ENCODE results near the gene CFAP161.

The CFAP161 gene

GRCh38 chr15:81161160-81161673 is 27.1 kb downstream of the CFAP161 start:
- H4K20me1 ChIP-seq (ENCODE audit: control insufficient read depth, insufficient read depth, low read depth, low read length) = no peaks in the 10 kb centered on the region
- no peaks in the 10 kb centered on the region for H3K9me2 ChIP-seq (replicated peaks; ENCODE audit: control insufficient read depth, low read length)
- H3K79me2 ChIP-seq (ENCODE audit: control insufficient read depth, low read length) = no peaks in the 10 kb centered on the region
- no peak overlapping the region for H3K4me3 ChIP-seq (ENCODE audit: low read length)
- peaks cover 11% of the 10 kb centered on the region; the same call in 1 of the 2 replicates for H3K27me3 ChIP-seq (ENCODE audit: control insufficient read depth, low read length)
- H3K4me2 ChIP-seq (ENCODE audit: low read length) = no peak overlapping the region
- H3K27ac ChIP-seq (ENCODE audit: low read depth, low read length) = no peak overlapping the region
- H3K9me3 ChIP-seq (ENCODE audit: control insufficient read depth, insufficient read depth, low read length) = no peaks in the 10 kb centered on the region
- no peaks in the 10 kb centered on the region for H3K4me1 ChIP-seq (ENCODE audit: control insufficient read depth, low read length)
- H3K36me3 ChIP-seq (ENCODE audit: control insufficient read depth, low read length) = no peaks in the 10 kb centered on the region
- TF ChIP-seq, protein P1, sequence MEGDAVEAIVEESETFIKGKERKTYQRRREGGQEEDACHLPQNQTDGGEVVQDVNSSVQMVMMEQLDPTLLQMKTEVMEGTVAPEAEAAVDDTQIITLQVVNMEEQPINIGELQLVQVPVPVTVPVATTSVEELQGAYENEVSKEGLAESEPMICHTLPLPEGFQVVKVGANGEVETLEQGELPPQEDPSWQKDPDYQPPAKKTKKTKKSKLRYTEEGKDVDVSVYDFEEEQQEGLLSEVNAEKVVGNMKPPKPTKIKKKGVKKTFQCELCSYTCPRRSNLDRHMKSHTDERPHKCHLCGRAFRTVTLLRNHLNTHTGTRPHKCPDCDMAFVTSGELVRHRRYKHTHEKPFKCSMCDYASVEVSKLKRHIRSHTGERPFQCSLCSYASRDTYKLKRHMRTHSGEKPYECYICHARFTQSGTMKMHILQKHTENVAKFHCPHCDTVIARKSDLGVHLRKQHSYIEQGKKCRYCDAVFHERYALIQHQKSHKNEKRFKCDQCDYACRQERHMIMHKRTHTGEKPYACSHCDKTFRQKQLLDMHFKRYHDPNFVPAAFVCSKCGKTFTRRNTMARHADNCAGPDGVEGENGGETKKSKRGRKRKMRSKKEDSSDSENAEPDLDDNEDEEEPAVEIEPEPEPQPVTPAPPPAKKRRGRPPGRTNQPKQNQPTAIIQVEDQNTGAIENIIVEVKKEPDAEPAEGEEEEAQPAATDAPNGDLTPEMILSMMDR (IDR thresholded peaks at IDR 0.05; ENCODE audit: low read depth, low read length, poor library complexity, severe bottlenecking) = no peak
- TF ChIP-seq EZH2phosphoT487 (IDR thresholded peaks at IDR 0.05; ENCODE audit: borderline replicate concordance, low read length) = no peak
- H3F3A ChIP-seq (ENCODE audit: control insufficient read depth, insufficient read depth) = no peaks in the 10 kb centered on the region

- H3K27me3 ChIP-seq (ENCODE audit: control insufficient read depth, low read length) = peaks cover 8% of the 10 kb centered on the region; the same call in 1 of the 2 replicates
- H4K20me1 ChIP-seq (ENCODE audit: control insufficient read depth, insufficient read depth, low read depth, low read length) = no peaks in the 10 kb centered on the region
- H3K79me2 ChIP-seq (ENCODE audit: control insufficient read depth, low read length) = no peaks in the 10 kb centered on the region
- H3K36me3 ChIP-seq (ENCODE audit: control insufficient read depth, low read length) = no peaks in the 10 kb centered on the region
- no peaks in the 10 kb centered on the region for H3K4me1 ChIP-seq (ENCODE audit: control insufficient read depth, low read length)
- TF ChIP-seq, protein P1 (IDR thresholded peaks at IDR 0.05; ENCODE audit: low read depth, low read length, poor library complexity, severe bottlenecking) = no peak
- no peak for TF ChIP-seq EZH2phosphoT487 (IDR thresholded peaks at IDR 0.05; ENCODE audit: borderline replicate concordance, low read length)
- H3F3A ChIP-seq (ENCODE audit: control insufficient read depth, insufficient read depth) = no peaks in the 10 kb centered on the region
- H3K9me2 ChIP-seq (replicated peaks; ENCODE audit: control insufficient read depth, low read length) = no peaks in the 10 kb centered on the region
- no peaks in the 10 kb centered on the region for H3K9me3 ChIP-seq (ENCODE audit: control insufficient read depth, insufficient read depth, low read length)
- no peak overlapping the region for H3K27ac ChIP-seq (ENCODE audit: low read depth, low read length)
- no peak overlapping the region for H3K4me3 ChIP-seq (ENCODE audit: low read length)
- H3K4me2 ChIP-seq (ENCODE audit: low read length) = no peak overlapping the region
These were observed 27.8 kb downstream of the CFAP161 start for GRCh38 chr15:81161851-81162250.

DNA sequence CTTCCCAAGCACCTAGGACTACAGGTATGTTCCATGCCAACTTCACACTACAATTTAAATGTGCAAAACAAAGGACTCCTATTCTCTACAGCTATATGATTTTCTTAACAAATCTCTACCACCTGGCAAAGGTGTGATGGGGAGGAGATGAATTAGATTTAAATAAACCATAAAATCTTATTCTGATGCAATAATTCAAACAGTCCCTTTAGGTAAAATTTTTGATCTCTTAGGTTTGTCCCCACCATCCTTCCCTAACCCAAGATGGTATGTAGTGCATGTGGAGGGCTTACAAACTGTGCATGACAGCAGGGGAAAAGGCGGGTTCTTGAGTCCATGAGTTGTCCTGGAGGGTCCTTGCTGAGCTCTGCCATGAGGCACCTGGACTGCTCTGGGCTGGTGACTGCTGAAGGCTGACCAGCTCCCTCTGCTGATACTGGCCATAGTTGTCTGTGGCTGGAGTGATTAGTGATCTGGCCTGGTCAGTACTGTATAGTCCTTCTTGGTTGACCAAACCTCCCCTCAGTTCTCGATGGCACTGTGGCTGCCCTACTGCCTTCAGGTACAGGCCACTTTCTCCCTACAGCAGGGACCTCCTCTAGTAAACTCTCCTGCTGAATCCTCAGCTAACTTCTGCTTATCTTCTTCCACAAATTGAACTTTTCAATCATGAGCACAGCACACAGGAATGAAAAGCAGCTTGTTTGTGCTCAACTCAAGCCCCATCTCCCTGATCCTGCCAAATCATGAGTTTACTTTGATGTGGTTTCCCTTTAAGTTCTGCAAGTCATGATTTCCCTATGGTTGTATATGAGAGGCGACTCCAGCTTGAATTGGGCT is 30.1 kb downstream of the CFAP161 start:
- no peaks in the 10 kb centered on the region for H3F3A ChIP-seq (ENCODE audit: control insufficient read depth, insufficient read depth)
- no peaks in the 10 kb centered on the region for H3K36me3 ChIP-seq (ENCODE audit: control insufficient read depth, low read length)
- no peaks in the 10 kb centered on the region for H3K9me2 ChIP-seq (replicated peaks; ENCODE audit: control insufficient read depth, low read length)
- H3K4me2 ChIP-seq (ENCODE audit: low read length) = no peak overlapping the region
- H3K27me3 ChIP-seq (ENCODE audit: control insufficient read depth, low read length) = peaks cover 8% of the 10 kb centered on the region; the same call in 1 of the 2 replicates
- H3K4me1 ChIP-seq (ENCODE audit: control insufficient read depth, low read length) = no peaks in the 10 kb centered on the region
- H3K27ac ChIP-seq (ENCODE audit: low read depth, low read length) = no peak overlapping the region
- H4K20me1 ChIP-seq (ENCODE audit: control insufficient read depth, insufficient read depth, low read depth, low read length) = no peaks in the 10 kb centered on the region
- no peaks in the 10 kb centered on the region for H3K9me3 ChIP-seq (ENCODE audit: control insufficient read depth, insufficient read depth, low read length)
- no peak for TF ChIP-seq EZH2phosphoT487 (IDR thresholded peaks at IDR 0.05; ENCODE audit: borderline replicate concordance, low read length)
- TF ChIP-seq, protein P1 (IDR thresholded peaks at IDR 0.05; ENCODE audit: low read depth, low read length, poor library complexity, severe bottlenecking) = no peak
- H3K79me2 ChIP-seq (ENCODE audit: control insufficient read depth, low read length) = no peaks in the 10 kb centered on the region
- H3K4me3 ChIP-seq (ENCODE audit: low read length) = no peak overlapping the region
